Tibial artery (tissue), 4 donors: Measurements from ENCODE around the gene APBB1.
"Not testable (repeated sequence)": the region's sequence is repeated elsewhere in the genome, so short reads cannot be mapped to it uniquely, and the experiment has no call there.

Source experiments
- DNase-seq, 2 donors: peaks; one replicate each; pipeline ENCODE4 v3.0.0-alpha.2; 2019
- H3K27ac ChIP-seq, 2 donors: fragments of 200-600 bp; sonication (generic) in 1 of 2; 1 replicate in 1 of 2; 2 replicates in 1 of 2; pipeline ENCODE4 v1.5.1; 2018 to 2019; ENCODE audit warnings: mild to moderate bottlenecking in 1 of 2
- H3K27me3 ChIP-seq, 2 donors: fragments of 200-600 bp; sonication (generic) in 1 of 2; one replicate each; pipeline versions ENCODE4 v1.5.1 to v1.6.0; 2016 to 2019
- H3K36me3 ChIP-seq, 3 donors: fragments of 200-600 bp; sonication (generic) in 2 of 3; one replicate each; pipeline ENCODE4 v1.5.1; 2016 to 2019; ENCODE audit warnings: mild to moderate bottlenecking in 2 of 3
- H3K4me1 ChIP-seq, 4 donors: fragments of 200-600 bp; sonication (generic) in 2 of 4; 1 replicate in 3 of 4; 2 replicates in 1 of 4; pipeline ENCODE4 v1.5.1; 2016 to 2019
- H3K4me3 ChIP-seq, 2 donors: fragments of 200-600 bp; sonication (generic) in 1 of 2; 1 replicate in 1 of 2; 2 replicates in 1 of 2; pipeline ENCODE4 v1.5.1; 2018 to 2019; ENCODE audit warnings: mild to moderate bottlenecking in 2 of 2
- H3K9me3 ChIP-seq, 3 donors: fragments of 200-600 bp; sonication (generic) in 1 of 3; one replicate each; pipeline ENCODE4 v1.5.1; 2016 to 2019
- CTCF ChIP-seq, 2 experiments: fragments of 200-600 bp in 1 of 2; fragments of 450-650 bp in 1 of 2; IDR thresholded peaks; one replicate each; pipeline ENCODE4 v1.5.1; 2017 to 2019; ENCODE audit warnings: antibody characterized with exemption in 2 of 2, mild to moderate bottlenecking in 1 of 2, moderate library complexity in 1 of 2
- intact Hi-C: fragments of 100-400 bp; cut with DNase I; formaldehyde crosslinking; loops from one replicate; pipeline ENCODE4 v1.15.0; 2023; ENCODE audit warnings: low total_unique reads

Gene APBB1

GRCh38 chr11:6397636-6398035 is 21.3 kb downstream of the APBB1 start:
- intact Hi-C loops = loop anchor here (10.0 kb wide), 1 partner anchor 287 kb away; the partner anchor contains the start of gene MRPL17
- Histone ChIP-seq H3K9me3 (no peaks in the 10 kb centered on the region), H3K27me3 (no peaks in the 10 kb centered on the region), H3K27ac (peak overlapping the region in 1 of 2 donors; percentile 8), H3K4me1 (peaks cover 0 to 18% (median 0%) of the 10 kb centered on the region in 4 donors), H3K36me3 (peaks cover 17 to 93% (median 40%) of the 10 kb centered on the region in 3 donors), H3K4me3 (no peak overlapping the region)
- peak in 1 of 2 donors; percentile 28 for DNase-seq
- TF ChIP-seq CTCF (IDR thresholded peaks at IDR 0.05) = no peak

GRCh38 chr11:6397156-6397555 is 21.7 kb downstream of the APBB1 start:
- no peak overlapping the region for H3K4me3 ChIP-seq
- H3K36me3 ChIP-seq = peaks cover 17 to 88% (median 37%) of the 10 kb centered on the region in 3 donors
- DNase-seq = no peak
- TF ChIP-seq CTCF (IDR thresholded peaks at IDR 0.05) = no peak
- H3K27me3 ChIP-seq = no peaks in the 10 kb centered on the region
- H3K9me3 ChIP-seq = no peaks in the 10 kb centered on the region
- intact Hi-C loops = loop anchor here (10.0 kb wide), 1 partner anchor 288 kb away; the partner anchor contains the start of gene MRPL17
- H3K27ac ChIP-seq = peak overlapping the region in 1 of 2 donors; percentile 8
- H3K4me1 ChIP-seq = peaks cover 0 to 18% (median 0%) of the 10 kb centered on the region in 4 donors

- Histone ChIP-seq H3K9me3 (no peaks in the 10 kb centered on the region), H3K36me3 (peaks cover 4 to 80% (median 23%) of the 10 kb centered on the region in 3 donors), H3K4me3 (no peak overlapping the region), H3K27me3 (no peaks in the 10 kb centered on the region), H3K27ac (no peak overlapping the region), H3K4me1 (peaks cover 0 to 32% (median 11%) of the 10 kb centered on the region in 4 donors)
- DNase-seq = peak in 1 of 2 donors; percentile 48
- TF ChIP-seq CTCF (IDR thresholded peaks at IDR 0.05) = no peak
- intact Hi-C loops = loop anchor here (10.0 kb wide), 1 partner anchor 289 kb away; the partner anchor contains the start of gene MRPL17
Measured at GRCh38 chr11:6395470-6396060, 23.3 kb downstream of the APBB1 start.

- peak in 1 of 2 donors; percentile 62 for DNase-seq
- intact Hi-C loops = loop anchor here (10.0 kb wide), 1 partner anchor 291 kb away; the partner anchor contains the start of gene MRPL17
- peaks cover 0 to 66% (median 17%) of the 10 kb centered on the region in 3 donors for H3K36me3 ChIP-seq
Measured at GRCh38 chr11:6393989-6394670, 24.8 kb downstream of the APBB1 start.

GRCh38 chr11:6392251-6392650 is 26.6 kb downstream of the APBB1 start:
- not testable (repeated sequence) for H3K27ac ChIP-seq, H3K27me3 ChIP-seq, H3K4me3 ChIP-seq, H3K9me3 ChIP-seq
- H3K36me3 ChIP-seq = peaks cover 0 to 51% (median 17%) of the 10 kb centered on the region in 3 donors
- peaks cover 0 to 29% (median 13%) of the 10 kb centered on the region in 4 donors for H3K4me1 ChIP-seq
- DNase-seq = peak in 1 of 2 donors; percentile 59
- intact Hi-C loops = loop anchor here (10.0 kb wide), 1 partner anchor 293 kb away; the partner anchor contains the start of gene MRPL17

More at GRCh38 chr11:6393989-6394670, 24.8 kb downstream of the APBB1 start:
- Histone ChIP-seq H3K4me1 (peaks cover 0 to 40% (median 13%) of the 10 kb centered on the region in 4 donors), H3K9me3 (no peaks in the 10 kb centered on the region), H3K27me3 (no peaks in the 10 kb centered on the region), H3K4me3 (no peak overlapping the region), H3K27ac (no peak overlapping the region)
- no peak for TF ChIP-seq CTCF (IDR thresholded peaks at IDR 0.05)
